HG02943 (cell line): Measurements from ENCODE around the gene S100B.
"Not testable (repeated sequence)": the region's sequence is repeated elsewhere in the genome, so short reads cannot be mapped to it uniquely, and the experiment has no call there.

Experiments
- ATAC-seq: cut with Tn5 transposase; IDR thresholded peaks from one replicate; pipeline ENCODE4 v1.9.1; 2021; ENCODE audit warnings: mild to moderate bottlenecking, low read depth, moderate library complexity; ENCODE audit not compliant: unreplicated experiment

Gene S100B

GRCh38 chr21:46604329-46604974 lies 430 bp downstream of the S100B start:
- ATAC-seq, result no peak

- ATAC-seq, result no peak
Measured at GRCh38 chr21:46603228-46603627, 1.7 kb downstream of the S100B start.

GRCh38 chr21:46600978-46601377 lies 3.9 kb downstream of the S100B start:
- no peak for ATAC-seq

- no peak for ATAC-seq
Measured at GRCh38 chr21:46600305-46600704, 4.6 kb downstream of the S100B start.

- no peak for ATAC-seq
Measured at GRCh38 chr21:46598581-46599572, 6.0 kb downstream of the S100B start.

- no peak for ATAC-seq
Measured at GRCh38 chr21:46597896-46598343, 7.0 kb downstream of the S100B start.

DNA sequence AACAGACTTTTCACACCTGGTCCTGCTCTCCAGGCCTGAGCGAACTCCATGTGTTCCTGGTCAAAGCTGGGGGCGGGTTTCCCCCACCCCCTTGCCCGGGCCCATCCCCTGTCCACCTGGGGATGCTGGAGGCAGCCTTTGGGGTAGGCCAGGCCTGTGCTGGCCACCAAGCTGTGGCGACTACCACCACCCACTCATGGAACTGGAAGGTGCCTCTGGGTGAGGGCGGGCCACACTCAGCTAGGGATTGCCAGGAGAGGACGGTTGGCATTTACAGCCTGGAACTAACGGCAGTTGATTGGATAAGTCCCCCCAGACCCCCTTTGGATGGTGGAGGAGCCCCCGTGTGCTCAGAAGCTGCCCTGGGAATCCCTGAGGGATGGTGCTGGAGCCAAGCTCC lies 7.9 kb downstream of the S100B start:
- ATAC-seq, result no peak

DNA sequence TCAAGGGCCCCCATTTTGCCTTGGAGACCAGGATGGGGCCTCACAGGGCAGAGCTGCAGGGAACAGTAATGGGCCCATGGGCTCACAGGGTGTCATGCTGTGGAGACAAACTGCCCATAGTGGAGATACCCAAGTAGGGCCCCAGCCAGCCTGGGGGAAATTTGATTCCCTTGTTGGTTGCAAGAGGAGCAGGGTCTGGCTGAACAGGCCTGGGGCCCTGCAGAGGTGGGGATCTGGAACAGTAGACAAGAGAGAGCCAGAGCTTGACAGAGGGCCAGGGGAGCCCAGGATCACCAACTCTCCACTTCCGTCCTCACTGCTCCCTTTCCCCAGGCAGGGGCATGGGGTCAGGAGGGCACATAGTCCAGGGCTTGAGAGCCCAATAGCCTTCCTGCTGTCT lies 8.7 kb downstream of the S100B start:
- no peak for ATAC-seq

DNA sequence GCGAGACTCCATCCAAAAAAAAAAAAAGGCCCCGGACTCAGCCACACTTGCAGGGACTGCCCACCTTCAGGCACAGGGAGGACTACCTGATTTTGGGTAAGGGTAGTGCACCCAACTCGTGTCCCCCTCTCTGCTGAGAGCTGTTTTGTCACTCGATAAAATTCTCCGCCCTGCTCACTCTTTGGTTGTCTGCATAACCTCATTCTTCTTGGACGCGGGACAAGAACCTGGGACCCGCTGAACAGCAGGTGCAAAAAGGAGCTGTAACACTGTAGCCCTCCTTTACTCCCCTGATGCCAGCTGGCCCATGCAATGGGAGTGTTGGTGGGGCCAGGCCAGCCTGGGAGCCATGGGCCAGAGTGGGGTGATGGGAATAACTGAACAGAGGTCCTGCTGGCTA lies 10.6 kb downstream of the S100B start:
- no peak for ATAC-seq

DNA sequence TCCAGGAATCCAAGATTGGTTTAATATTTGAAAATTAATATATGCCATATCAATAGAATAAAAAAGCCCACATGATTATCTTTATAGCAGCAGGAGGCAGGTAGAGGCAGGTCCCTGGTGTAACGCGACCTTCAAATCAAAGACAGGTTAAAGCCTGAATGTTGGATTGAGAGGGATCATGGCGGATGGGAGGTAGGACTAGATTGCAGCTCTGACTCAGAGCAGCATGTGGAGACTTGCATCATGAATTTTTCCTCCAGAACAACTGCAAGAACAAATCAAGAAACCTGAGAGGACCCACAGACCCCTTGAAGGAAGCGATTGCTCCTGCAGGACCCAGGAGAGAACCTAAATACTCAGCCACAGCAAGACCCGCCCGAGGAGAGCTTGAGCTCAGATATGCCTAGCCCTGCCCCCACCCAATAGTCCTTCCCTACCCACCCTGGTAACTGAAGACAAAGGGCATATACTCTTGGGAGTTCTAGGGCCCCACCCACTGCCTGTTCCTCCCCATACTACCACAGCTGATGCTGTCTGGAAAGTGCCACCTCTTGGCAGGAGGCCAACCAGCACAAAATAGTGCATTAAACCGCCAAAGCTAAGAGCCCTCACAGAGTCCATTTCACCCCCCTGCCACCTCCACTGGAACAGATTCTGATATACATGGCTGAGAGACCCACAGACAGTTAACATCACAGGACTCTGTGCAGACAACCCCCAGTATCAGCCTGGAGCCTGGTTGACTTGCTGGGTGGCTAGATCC lies 19.5 kb downstream of the S100B start:
- no peak for ATAC-seq

GRCh38 chr21:46581780-46582307 lies 23.0 kb downstream of the S100B start:
- no peak for ATAC-seq

- ATAC-seq, result not testable (repeated sequence)
Measured at GRCh38 chr21:46579394-46579793, 25.5 kb downstream of the S100B start.

DNA sequence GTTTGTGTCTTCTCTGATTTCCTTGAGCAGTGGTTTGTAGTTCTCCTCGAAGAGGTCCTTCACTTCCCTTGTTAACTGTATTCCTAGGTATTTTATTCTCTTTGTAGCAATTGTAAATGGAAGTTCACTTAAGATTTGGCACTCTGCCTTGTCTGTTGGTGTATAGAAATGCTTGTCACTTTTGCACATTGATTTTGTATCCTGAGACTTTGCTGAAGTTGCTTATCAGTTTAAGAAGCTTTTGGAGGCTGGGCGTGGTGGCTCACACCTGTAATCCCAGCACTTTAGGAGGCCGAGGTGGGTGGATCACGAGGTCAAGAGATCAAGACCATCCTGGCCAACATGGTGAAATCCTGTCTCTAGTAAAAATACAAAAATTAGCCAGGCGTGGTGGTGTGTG lies 27.1 kb downstream of the S100B start:
- not testable (repeated sequence) for ATAC-seq

DNA sequence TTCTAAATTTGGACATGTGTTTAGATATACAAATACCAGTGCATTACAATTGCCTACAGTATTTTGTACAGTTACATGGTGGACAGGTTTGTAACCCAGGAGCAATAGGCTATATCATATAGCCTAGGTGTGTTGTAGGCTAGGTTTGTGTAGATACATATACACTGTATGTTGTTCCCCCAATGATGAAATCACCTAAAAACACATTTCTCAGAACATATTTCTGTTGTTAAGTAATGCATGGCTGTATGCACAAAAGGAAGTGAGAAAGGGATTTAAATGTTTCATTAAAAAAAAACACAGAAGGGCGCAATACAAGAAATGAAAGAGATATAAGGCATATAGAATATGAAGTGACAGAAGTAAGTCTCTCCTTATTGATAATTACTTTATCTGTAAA lies 32.0 kb downstream of the S100B start:
- no peak for ATAC-seq

DNA sequence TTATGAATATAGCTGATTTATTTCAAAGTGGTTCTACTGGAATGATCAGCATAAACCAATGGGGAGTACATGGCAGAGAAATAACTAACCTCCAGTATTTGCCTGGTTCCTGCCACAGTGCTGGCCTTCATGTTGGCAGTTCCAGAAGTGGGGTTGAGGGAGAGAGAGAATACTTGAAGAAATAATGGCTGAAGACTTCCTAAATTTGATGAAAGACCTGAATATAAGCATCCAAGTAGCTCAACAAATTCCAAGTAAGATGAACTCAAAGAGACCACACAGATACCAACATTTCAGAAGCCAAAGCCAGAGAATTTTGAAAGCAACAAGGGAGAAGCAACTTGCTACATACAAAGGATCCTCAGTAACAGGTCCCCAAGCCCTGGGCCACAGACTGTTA lies 34.3 kb downstream of the S100B start:
- ATAC-seq, result no peak

- ATAC-seq, result no peak
Measured at GRCh38 chr21:46570119-46570518, 34.8 kb downstream of the S100B start.

GRCh38 chr21:46569081-46569480 lies 35.8 kb downstream of the S100B start:
- no peak for ATAC-seq

DNA sequence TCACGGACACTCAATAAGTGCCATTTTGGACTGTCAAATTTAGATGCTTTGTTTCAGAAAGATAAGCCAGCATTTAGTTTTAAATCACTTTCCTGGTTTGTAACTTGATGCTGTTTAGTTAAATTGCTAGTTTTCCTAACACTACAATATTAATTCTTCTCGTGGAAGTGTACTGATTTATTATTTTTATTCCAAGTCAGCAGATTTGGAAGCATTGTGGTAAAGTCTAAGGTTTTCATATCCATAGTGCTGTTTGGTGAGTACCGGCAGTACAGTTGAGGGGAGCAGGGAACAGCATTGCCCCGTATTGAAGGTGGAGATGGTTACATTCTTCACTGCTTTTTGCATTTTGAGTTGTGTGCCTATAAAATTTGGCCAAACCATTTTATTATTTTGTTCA lies 36.3 kb downstream of the S100B start:
- ATAC-seq, result no peak

GRCh38 chr21:46567348-46567747 lies 37.5 kb downstream of the S100B start:
- ATAC-seq, result no peak

GRCh38 chr21:46564391-46564790 lies 40.5 kb downstream of the S100B start:
- no peak for ATAC-seq
